HPDE6-E6E7 (cell line): ENCODE measurements around the gene MBNL3.

Experiments
- DNase-seq: peaks from one replicate; pipeline ENCODE4 v3.0.0; 2011; ENCODE audit warnings: missing footprints; ENCODE audit errors: extremely low spot score

Gene MBNL3

GRCh38 chrX:132488819-132489577, at the start of gene MBNL3:
TSS of gene MBNL3 (minus strand) at chrX:132489038. CDS start at chrX:132439611, 49,427 bp downstream.
- DNase-seq = no peak

- no peak for DNase-seq
Measured at GRCh38 chrX:132533409-132533808, 44.6 kb upstream of the MBNL3 start.

- no peak for DNase-seq
Measured at GRCh38 chrX:132532913-132533312, 44.1 kb upstream of the MBNL3 start.

- DNase-seq = no peak
Measured at GRCh38 chrX:132532097-132532496, 43.3 kb upstream of the MBNL3 start.

- DNase-seq = no peak
Measured at GRCh38 chrX:132520792-132521191, 32.0 kb upstream of the MBNL3 start.

GRCh38 chrX:132520213-132520612, 31.4 kb upstream of the MBNL3 start:
- no peak for DNase-seq

- no peak for DNase-seq
Measured at GRCh38 chrX:132518401-132518800, 29.6 kb upstream of the MBNL3 start.

- DNase-seq = no peak
Measured at GRCh38 chrX:132508834-132509233, 20.0 kb upstream of the MBNL3 start.

GRCh38 chrX:132505116-132505515, 16.3 kb upstream of the MBNL3 start:
- no peak for DNase-seq

GRCh38 chrX:132504417-132504816, 15.6 kb upstream of the MBNL3 start:
- DNase-seq = no peak

- DNase-seq = no peak
Measured at GRCh38 chrX:132501606-132502005, 12.8 kb upstream of the MBNL3 start.

- DNase-seq = no peak
Measured at GRCh38 chrX:132497432-132497831, 8.6 kb upstream of the MBNL3 start.

GRCh38 chrX:132493095-132493494, 4.3 kb upstream of the MBNL3 start:
- DNase-seq = no peak

GRCh38 chrX:132491191-132491590, 2.4 kb upstream of the MBNL3 start:
- DNase-seq = no peak

- DNase-seq = no peak
Measured at GRCh38 chrX:132489578-132490419, 961 bp upstream of the MBNL3 start.

- DNase-seq = no peak
Measured at GRCh38 chrX:132488180-132488705, 595 bp downstream of the MBNL3 start.

- no peak for DNase-seq
Measured at GRCh38 chrX:132486599-132487178, 2.1 kb downstream of the MBNL3 start.

- no peak for DNase-seq
Measured at GRCh38 chrX:132483951-132484350, 4.9 kb downstream of the MBNL3 start.

- no peak for DNase-seq
Measured at GRCh38 chrX:132483488-132483887, 5.3 kb downstream of the MBNL3 start.

GRCh38 chrX:132482632-132483031, 6.2 kb downstream of the MBNL3 start:
- no peak for DNase-seq

- no peak for DNase-seq
Measured at GRCh38 chrX:132481449-132481848, 7.4 kb downstream of the MBNL3 start.

- no peak for DNase-seq
Measured at GRCh38 chrX:132480581-132481203, 8.1 kb downstream of the MBNL3 start.
